Measurements from ENCODE around the gene SNX25. TPM values are rescaled to one million over a fixed set of nuclear protein-coding genes. Genes with fewer than 3 reads are reported as not detected.

The SNX25 gene
- total and polyA plus RNA-seq, 3 donors from 2014 or later = 20.2 to 50.5 (median 45.0) TPM

GRCh38 chr4:185278716-185279115 is 69.3 kb downstream of the SNX25 start:
- Histone ChIP-seq H3K4me3 (no peak overlapping the region), H3K27ac (no peak overlapping the region), H3K27me3 (no peaks in the 10 kb centered on the region), H3K4me1 (peaks cover 12% of the 10 kb centered on the region), H3K9me3 (no peaks in the 10 kb centered on the region), H3K36me3 (ENCODE audit: low read depth, missing control alignments) (no peaks in the 10 kb centered on the region)
- no peak for TF ChIP-seq CTCF (IDR thresholded peaks at IDR 0.05)
- TF ChIP-seq POLR2A (IDR thresholded peaks at IDR 0.05) = no peak
- intact Hi-C loops (cut with DNase I; ENCODE audit: low total_unique reads) = no loop called here
- DNase-seq = no peak
- WGBS, 2 donors = 78 to 86% methylated on average over 3 of the region's 3 CpGs

- no peaks in the 10 kb centered on the region for H3K9me3 ChIP-seq
- peaks cover 12% of the 10 kb centered on the region for H3K4me1 ChIP-seq
- WGBS, 2 donors = 63 to 72% methylated on average over 5 of the region's 5 CpGs
- TF ChIP-seq POLR2A (IDR thresholded peaks at IDR 0.05) = no peak
- no peak overlapping the region for H3K27ac ChIP-seq
- no peak overlapping the region for H3K4me3 ChIP-seq
- no peak for DNase-seq
- intact Hi-C loops (cut with DNase I; ENCODE audit: low total_unique reads) = no loop called here
- H3K27me3 ChIP-seq = no peaks in the 10 kb centered on the region
- no peaks in the 10 kb centered on the region for H3K36me3 ChIP-seq (ENCODE audit: low read depth, missing control alignments)
Observed at GRCh38 chr4:185280608-185281007, 71.2 kb downstream of the SNX25 start.

GRCh38 chr4:185282968-185283367 is 73.6 kb downstream of the SNX25 start:
- no peaks in the 10 kb centered on the region for H3K27me3 ChIP-seq
- H3K36me3 ChIP-seq (ENCODE audit: low read depth, missing control alignments) = no peaks in the 10 kb centered on the region
- WGBS, 2 donors = 90 to 96% methylated on average over 1 of the region's 1 CpG
- H3K9me3 ChIP-seq = no peaks in the 10 kb centered on the region
- no peak overlapping the region for H3K27ac ChIP-seq
- peaks cover 17% of the 10 kb centered on the region for H3K4me1 ChIP-seq
- no peak for DNase-seq
- TF ChIP-seq POLR2A (IDR thresholded peaks at IDR 0.05) (no peak), CTCF (IDR thresholded peaks at IDR 0.05) (no peak)
- intact Hi-C loops (cut with DNase I; ENCODE audit: low total_unique reads) = no loop called here
- H3K4me3 ChIP-seq = no peak overlapping the region

GRCh38 chr4:185283723-185284122 is 74.3 kb downstream of the SNX25 start:
- H3K4me3 ChIP-seq = no peak overlapping the region
- no peak overlapping the region for H3K27ac ChIP-seq
- intact Hi-C loops (cut with DNase I; ENCODE audit: low total_unique reads) = no loop called here
- TF ChIP-seq POLR2A (IDR thresholded peaks at IDR 0.05) = no peak
- no peak for TF ChIP-seq CTCF (IDR thresholded peaks at IDR 0.05)
- peaks cover 17% of the 10 kb centered on the region for H3K4me1 ChIP-seq
- no peaks in the 10 kb centered on the region for H3K36me3 ChIP-seq (ENCODE audit: low read depth, missing control alignments)
- H3K9me3 ChIP-seq = no peaks in the 10 kb centered on the region
- no peaks in the 10 kb centered on the region for H3K27me3 ChIP-seq
- DNase-seq = no peak

GRCh38 chr4:185285632-185286393 is 76.4 kb downstream of the SNX25 start:
- Histone ChIP-seq H3K4me3 (no peak overlapping the region), H3K27ac (no peak overlapping the region), H3K4me1 (peaks cover 8% of the 10 kb centered on the region), H3K9me3 (no peaks in the 10 kb centered on the region), H3K27me3 (no peaks in the 10 kb centered on the region), H3K36me3 (ENCODE audit: low read depth, missing control alignments) (no peaks in the 10 kb centered on the region)
- 85 to 87% methylated on average over 6 of the region's 6 CpGs for WGBS, 2 donors
- intact Hi-C loops (cut with DNase I; ENCODE audit: low total_unique reads) = no loop called here
- no peak for DNase-seq
- no peak for TF ChIP-seq CTCF (IDR thresholded peaks at IDR 0.05)
- no peak for TF ChIP-seq POLR2A (IDR thresholded peaks at IDR 0.05)
